Measurements from ENCODE around the gene ATAD5. TPM values are rescaled to one million over a fixed set of nuclear protein-coding genes. Genes with fewer than 3 reads are reported as not detected.

The ATAD5 gene
- polyA plus RNA-seq, 1 experiment, result 0.42 TPM

DNA sequence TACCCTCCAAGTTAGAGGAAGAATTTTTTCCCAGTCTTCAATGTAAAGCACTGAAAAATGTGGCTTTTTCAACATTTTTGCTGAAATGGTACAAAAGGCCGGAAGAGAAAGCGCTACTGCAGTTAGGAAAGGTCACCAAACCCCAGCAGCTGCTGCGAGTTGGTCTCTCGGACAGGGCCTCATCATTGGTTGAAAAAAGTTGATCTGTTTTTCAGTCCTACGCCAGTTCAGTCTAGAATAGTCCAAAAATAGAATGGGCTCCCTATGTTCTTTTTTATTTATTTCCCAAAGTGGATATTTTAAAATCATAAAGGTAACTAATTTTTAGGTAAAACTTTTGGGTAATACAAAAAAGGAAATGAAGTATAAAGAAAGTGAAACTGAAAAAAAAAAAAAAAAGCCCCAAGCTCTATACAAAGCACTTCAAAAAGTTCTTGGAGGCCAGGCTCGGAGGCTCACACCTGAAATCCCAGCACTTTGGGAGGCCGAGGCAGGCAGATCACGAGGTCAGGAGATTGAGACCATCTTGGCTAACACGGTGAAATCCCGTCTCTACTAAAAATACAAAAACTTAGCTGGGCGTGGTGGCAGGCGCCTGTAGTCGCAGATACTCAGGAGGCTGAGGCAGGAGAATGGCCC lies 107.4 kb downstream of the ATAD5 start:
- ChIA-PET POLR2A (no interaction called here), CTCF (no interaction called here)
- TF ChIP-seq CTCF (IDR thresholded peaks at IDR 0.05; ENCODE audit: insufficient read depth, low read depth, low read length), result no peak
- Histone ChIP-seq H3K4me3 (ENCODE audit: low read depth, low read length) (no peak overlapping the region), H3K27me3 (ENCODE audit: control insufficient read depth, insufficient read depth, low read length) (peaks cover 2% of the 10 kb centered on the region; the same call in 1 of the 2 replicates), H3K36me3 (ENCODE audit: control insufficient read depth, insufficient read depth, low read length) (no peaks in the 10 kb centered on the region)
- DNase-seq (ENCODE audit: low read depth), result no peak

DNA sequence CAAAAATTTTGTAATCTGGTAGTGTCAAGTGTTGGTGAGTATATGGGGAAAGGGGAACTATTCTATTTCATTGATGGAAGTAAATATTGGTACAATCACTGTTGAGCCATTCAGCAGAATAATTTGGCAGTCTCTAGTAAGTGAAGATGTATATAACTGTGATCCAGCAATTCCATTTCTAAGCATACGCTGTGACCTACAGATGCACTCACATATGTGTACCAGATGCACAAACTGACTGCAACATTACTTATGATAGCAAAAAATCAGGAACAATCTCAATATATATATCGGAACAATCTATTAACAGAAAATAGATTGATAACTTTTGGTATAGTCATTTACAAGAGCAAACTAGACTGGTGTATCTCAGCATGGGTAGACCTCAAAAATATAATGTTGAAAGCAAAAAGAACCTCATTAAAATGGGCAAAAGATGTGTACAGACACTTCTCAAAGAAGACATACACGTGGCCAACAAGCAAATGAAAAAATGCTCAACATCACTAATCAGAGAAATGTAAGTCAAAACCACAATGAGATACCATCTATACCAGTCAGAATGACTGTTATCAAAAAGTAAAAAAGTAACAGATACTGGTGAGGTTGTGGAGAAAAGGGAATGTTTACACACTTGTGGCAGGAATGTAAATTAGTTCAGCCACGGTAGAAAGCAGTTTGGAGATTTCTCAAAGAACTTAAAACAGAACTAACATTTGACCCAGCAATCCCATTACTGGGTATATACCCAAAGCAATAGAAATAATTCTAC lies 110.7 kb downstream of the ATAD5 start:
- TF ChIP-seq CTCF (IDR thresholded peaks at IDR 0.05; ENCODE audit: insufficient read depth, low read depth, low read length), result peak; percentile 23; the same call in 1 of the 2 replicates
- H3K27me3 ChIP-seq (ENCODE audit: control insufficient read depth, insufficient read depth, low read length), result peaks cover 3% of the 10 kb centered on the region; the same call in 1 of the 2 replicates
- ChIA-PET POLR2A (no interaction called here), CTCF (no interaction called here)
- H3K4me3 ChIP-seq (ENCODE audit: low read depth, low read length), result no peak overlapping the region
- H3K36me3 ChIP-seq (ENCODE audit: control insufficient read depth, insufficient read depth, low read length), result no peaks in the 10 kb centered on the region
- DNase-seq (ENCODE audit: low read depth), result no peak

Small RNA genes lying within 50 kb of the gene (small RNA-seq; reads per million reads assigned to genes)
- not detected for gene RNU6-298P (ENCODE audit: insufficient read length, low read depth, low replicate concordance)

Other genes starting within 250 kb of the ATAD5 start
- gene CRLF3, start 7.3 kb upstream of the ATAD5 start, polyA plus RNA-seq (2011; rRNA removed), result 5.5 and 9.6 TPM in 2 replicates
- 5.1 and 11.5 TPM in 2 replicates for gene TEFM, start 74.3 kb downstream of the ATAD5 start, polyA plus RNA-seq (2011; rRNA removed)
- gene ADAP2, start 90.0 kb downstream of the ATAD5 start, polyA plus RNA-seq (2011; rRNA removed), result 0.12 and 0.42 TPM in 2 replicates
- 14.6 TPM in 2 replicates for gene RNF135, start 139.1 kb downstream of the ATAD5 start, polyA plus RNA-seq (2011; rRNA removed)

All from BJ (cell line).